Uterus (tissue), 4 donors: ENCODE data around the gene TGFA. TPM values are rescaled to one million over a fixed set of nuclear protein-coding genes. Genes with fewer than 3 reads are reported as not detected.
"Not testable (repeated sequence)": the region's sequence is repeated elsewhere in the genome, so short reads cannot be mapped to it uniquely, and the experiment has no call there.

ENCODE experiments used
- DNase-seq, 2 donors: peaks; one replicate each; pipeline ENCODE4 v3.0.0-alpha.2; 2019 to 2020
- H3K27ac ChIP-seq, 2 donors: fragments of 200-600 bp; sonication (generic); 1 replicate in 1 of 2; 2 replicates in 1 of 2; pipeline ENCODE4 v1.5.1; 2016 to 2018
- H3K27me3 ChIP-seq, 2 donors: fragments of 200-600 bp; sonication (generic); one replicate each; pipeline ENCODE4 v1.5.1; 2018 to 2019; ENCODE audit warnings: control low read depth in 1 of 2
- H3K36me3 ChIP-seq, 2 donors: fragments of 200-600 bp; sonication (generic); one replicate each; pipeline ENCODE4 v1.5.1; 2019; ENCODE audit warnings: control low read depth in 1 of 2
- H3K4me1 ChIP-seq, 2 donors: fragments of 200-600 bp; sonication (generic); one replicate each; pipeline ENCODE4 v1.5.1; 2018 to 2019; ENCODE audit warnings: control low read depth in 1 of 2
- H3K4me3 ChIP-seq, 2 donors: fragments of 200-600 bp; sonication (generic); 1 replicate in 1 of 2; 2 replicates in 1 of 2; pipeline ENCODE4 v1.5.1; 2018 to 2019; ENCODE audit warnings: mild to moderate bottlenecking in 1 of 2
- H3K9me3 ChIP-seq, 2 donors: fragments of 200-600 bp; sonication (generic); one replicate each; pipeline ENCODE4 v1.5.1; 2019; ENCODE audit warnings: control low read depth in 1 of 2
- CTCF ChIP-seq, 4 experiments: fragments of 200-600 bp in 2 of 4; fragments of 450-650 bp in 2 of 4; sonication (generic) in 2 of 4; IDR thresholded peaks; one replicate each; pipeline ENCODE4 v1.5.1; 2016 to 2019; ENCODE audit warnings: antibody characterized with exemption in 4 of 4, mild to moderate bottlenecking in 2 of 4, moderate library complexity in 1 of 4
- POLR2A ChIP-seq, 2 donors: fragments of 450-650 bp; IDR thresholded peaks; one replicate each; pipeline ENCODE4 v1.6.1; 2016; ENCODE audit warnings: antibody characterized with exemption in 2 of 2, mild to moderate bottlenecking in 1 of 2, moderate library complexity in 1 of 2
- intact Hi-C: fragments of 100-400 bp; cut with DNase I; formaldehyde crosslinking; loops from one replicate; pipeline ENCODE4 v1.15.1; 2023; ENCODE audit warnings: low total_unique reads
- total RNA-seq, 4 donors: library from RNA; depleted of rRNA in 3 of 4; stranded (reverse); fragments of >200 nt in 3 of 4; gene quantifications; one replicate each; pipeline versions ENCODE4 v1.1.0 to v1.2.4, GENCODE V29; 2014 to 2023
- donor health status: DM: yes; HTN: yes; CAD: no.

The TGFA gene
- total RNA-seq, 4 donors from 2014 or later: 1.5 to 3.7 (median 1.6) TPM; not detected in 1

- Histone ChIP-seq H3K27me3 (no peaks in the 10 kb centered on the region), H3K4me1 (no peaks in the 10 kb centered on the region), H3K9me3 (no peaks in the 10 kb centered on the region), H3K36me3 (no peaks in the 10 kb centered on the region), H3K27ac (no peak overlapping the region), H3K4me3 (no peak overlapping the region)
- no peak for DNase-seq
- TF ChIP-seq CTCF (IDR thresholded peaks at IDR 0.05) (no peak), POLR2A (IDR thresholded peaks at IDR 0.05) (no peak)
- intact Hi-C loops: no loop called here
Measured at GRCh38 chr2:70467831-70468779, 85.5 kb downstream of the TGFA start.

GRCh38 chr2:70467237-70467636, 86.4 kb downstream of the TGFA start:
- no peak for DNase-seq
- Histone ChIP-seq H3K27ac (no peak overlapping the region), H3K9me3 (no peaks in the 10 kb centered on the region), H3K4me3 (no peak overlapping the region), H3K4me1 (no peaks in the 10 kb centered on the region), H3K27me3 (no peaks in the 10 kb centered on the region), H3K36me3 (no peaks in the 10 kb centered on the region)
- TF ChIP-seq CTCF (IDR thresholded peaks at IDR 0.05) (no peak), POLR2A (IDR thresholded peaks at IDR 0.05) (no peak)
- intact Hi-C loops: no loop called here

- H3K9me3 ChIP-seq, DNase-seq, H3K4me1 ChIP-seq, H3K36me3 ChIP-seq, H3K27me3 ChIP-seq, H3K27ac ChIP-seq, intact Hi-C loops, H3K4me3 ChIP-seq: not testable (repeated sequence)
Measured at GRCh38 chr2:70466647-70467046, 87.0 kb downstream of the TGFA start.

GRCh38 chr2:70463997-70464396, 89.6 kb downstream of the TGFA start:
- H3K36me3 ChIP-seq: no peaks in the 10 kb centered on the region
- no peak for DNase-seq
- H3K4me1 ChIP-seq: no peaks in the 10 kb centered on the region
- no peak for TF ChIP-seq CTCF (IDR thresholded peaks at IDR 0.05)
- no peak overlapping the region for H3K27ac ChIP-seq
- intact Hi-C loops: no loop called here
- no peaks in the 10 kb centered on the region for H3K27me3 ChIP-seq
- H3K9me3 ChIP-seq: no peaks in the 10 kb centered on the region
- H3K4me3 ChIP-seq: no peak overlapping the region

GRCh38 chr2:70463581-70463980, 90.0 kb downstream of the TGFA start:
- no peaks in the 10 kb centered on the region for H3K4me1 ChIP-seq
- H3K9me3 ChIP-seq: no peaks in the 10 kb centered on the region
- intact Hi-C loops: no loop called here
- no peaks in the 10 kb centered on the region for H3K36me3 ChIP-seq
- H3K27ac ChIP-seq: no peak overlapping the region
- TF ChIP-seq CTCF (IDR thresholded peaks at IDR 0.05): no peak
- no peak for TF ChIP-seq POLR2A (IDR thresholded peaks at IDR 0.05)
- no peak for DNase-seq
- H3K4me3 ChIP-seq: no peak overlapping the region
- no peaks in the 10 kb centered on the region for H3K27me3 ChIP-seq
